ENCODE data around the gene MRPL22. TPM values are rescaled to one million over a fixed set of nuclear protein-coding genes. Genes with fewer than 3 reads are reported as not detected.

The MRPL22 gene
- total RNA-seq, 1 experiment from 2014 or later: 77.2 TPM

- Histone ChIP-seq H4K91ac (ENCODE audit: insufficient read length, low read depth, low read length) (no peak within 1 kb of the TSS), H3K79me1 (ENCODE audit: insufficient read depth, low read depth, low read length, poor library complexity, severe bottlenecking) (no peaks in the 10 kb centered on the region), H4K5ac (ENCODE audit: insufficient read length, low read depth, low read length) (no peak within 1 kb of the TSS), H3K23ac (ENCODE audit: insufficient read length, low read depth, low read length) (no peak within 1 kb of the TSS), H3K4me2 (ENCODE audit: insufficient read depth, insufficient read length, low read length) (no peak within 1 kb of the TSS), H3T11ph (ENCODE audit: low read length) (no peak within 1 kb of the TSS), H3K18ac (ENCODE audit: insufficient read length, low read depth, low read length) (no peak within 1 kb of the TSS), H4K20me1 (ENCODE audit: control insufficient read depth, insufficient read depth, insufficient read length) (no peaks in the 10 kb centered on the region), H2AK5ac (ENCODE audit: insufficient read length, low read length) (no peak within 1 kb of the TSS), H3K9ac (ENCODE audit: extremely low read depth, insufficient read length, low read length) (no peak within 1 kb of the TSS), H3K4ac (ENCODE audit: low read depth, low read length) (no peak within 1 kb of the TSS), H2BK20ac (ENCODE audit: low read depth, low read length, poor library complexity, severe bottlenecking) (no peak within 1 kb of the TSS), H3K27me3 (ENCODE audit: insufficient read depth, low read length) (no peaks in the 10 kb centered on the region), H3K4me1 (ENCODE audit: insufficient read depth, low read length) (no peaks in the 10 kb centered on the region), H3K56ac (ENCODE audit: insufficient read length, low read depth, low read length) (no peak within 1 kb of the TSS), H2AFZ (ENCODE audit: low read length) (no peak within 1 kb of the TSS), H3K27ac (ENCODE audit: insufficient read length, low read depth, low read length) (no peak within 1 kb of the TSS), H4K8ac (replicated peaks; ENCODE audit: insufficient read length, low read depth, low read length) (no peak within 1 kb of the TSS), H3K23me2 (ENCODE audit: insufficient read length, low read depth, low read length, poor library complexity, severe bottlenecking) (no peaks in the 10 kb centered on the region), H2BK12ac (ENCODE audit: insufficient read length, low read depth, low read length) (no peak within 1 kb of the TSS), H2BK120ac (ENCODE audit: low read depth, low read length, poor library complexity, severe bottlenecking) (no peak within 1 kb of the TSS), H3K14ac (ENCODE audit: insufficient read depth, low read length) (no peak within 1 kb of the TSS), H3K79me2 (ENCODE audit: insufficient read depth, low read length) (no peaks in the 10 kb centered on the region), H2BK5ac (ENCODE audit: insufficient read length, low read length) (no peak within 1 kb of the TSS), H2BK15ac (ENCODE audit: low read depth, low read length) (no peak within 1 kb of the TSS), H3K9me3 (ENCODE audit: control insufficient read depth, low read depth, low read length) (no peaks in the 10 kb centered on the region)
- no peak for DNase-seq
- H3K27me3 Mint-ChIP-seq (ENCODE audit: low read depth): peaks cover 11% of the 10 kb centered on the region
- no CpG with 5 or more reads among the region's 21 CpGs for WGBS (ENCODE audit: extremely low coverage, insufficient read length, low lambda C conversion rate)
- H3K27ac Mint-ChIP-seq: no peak within 1 kb of the TSS
- peaks cover 0 to 7% (median 0%) of the 10 kb centered on the region in 3 experiments; a peak in 3 of 7 replicates for H3K36me3 Mint-ChIP-seq (ENCODE audit: insufficient read depth in 1 of 3, low read depth in 3 of 3)
- H3K4me1 Mint-ChIP-seq: no peaks in the 10 kb centered on the region
- H3K9me3 Mint-ChIP-seq: peaks cover 5 to 14% of the 10 kb centered on the region in 2 experiments; a peak in 3 of 5 replicates
- H3K4me3 Mint-ChIP-seq: no peak within 1 kb of the TSS
- TF ChIP-seq CTCF (conservative IDR thresholded peaks at IDR 0.05): no peak
Measured at GRCh38 chr5:155013526-155013925, 72.7 kb downstream of the MRPL22 start, which contains the start of gene KIF4B. KIF4B (plus strand) TSS chr5:155013755; CDS start chr5:155013860, 105 bp downstream.
